Common myeloid progenitor, CD34-positive (primary cell): ENCODE results near the gene SQSTM1.

Source experiments
- CTCF ChIA-PET: fragments of 350-600 bp; sonication (Branson Sonifier 250); formaldehyde crosslinking; loops from one replicate; lab custom pipeline; 2021; ENCODE audit warnings: antibody characterized with exemption; lab: Charles Lee
- POLR2A ChIA-PET: fragments of 350-600 bp; sonication (Branson Sonifier 250); formaldehyde crosslinking; loops from one replicate; lab custom pipeline; 2021; ENCODE audit warnings: antibody characterized with exemption; lab: Charles Lee
- DNase-seq, 3 donors: peaks; one replicate each; pipeline versions ENCODE4 v3.0.0 to v3.0.0-alpha.2; 2013
- H3K27ac ChIP-seq, 2 experiments: 1 replicate in 1 of 2; 2 replicates in 1 of 2; pipeline ENCODE4 v1.7.0; 2013; ENCODE audit warnings: inconsistent platforms in 2 of 2, low read length in 2 of 2, mild to moderate bottlenecking in 2 of 2, low read depth in 1 of 2, moderate library complexity in 1 of 2; ENCODE audit not compliant: severe bottlenecking in 2 of 2, insufficient read depth in 1 of 2, poor library complexity in 1 of 2
- H3K27me3 ChIP-seq, 5 experiments: replicated peaks in 2 of 5; 1 replicate in 3 of 5; 2 replicates in 2 of 5; pipeline versions ENCODE4 v1.6.1 to v1.7.0; 2013; ENCODE audit warnings: low read length in 4 of 5, mild to moderate bottlenecking in 2 of 5, moderate library complexity in 2 of 5, inconsistent platforms in 1 of 5; ENCODE audit not compliant: insufficient read depth in 5 of 5, control insufficient read depth in 4 of 5
- H3K36me3 ChIP-seq, 4 experiments: 1 replicate in 2 of 4; 2 replicates in 2 of 4; pipeline versions ENCODE4 v1.6.1 to v1.7.0; 2013; ENCODE audit warnings: low read length in 3 of 4, control low read depth in 1 of 4, mild to moderate bottlenecking in 1 of 4; ENCODE audit not compliant: control insufficient read depth in 4 of 4, insufficient read depth in 4 of 4
- H3K4me1 ChIP-seq, 4 experiments: 1 replicate in 3 of 4; 2 replicates in 1 of 4; pipeline versions ENCODE4 v1.6.1 to v1.7.1; 2013; ENCODE audit warnings: low read length in 3 of 4, mild to moderate bottlenecking in 3 of 4, control low read depth in 1 of 4, inconsistent platforms in 1 of 4, moderate library complexity in 1 of 4; ENCODE audit not compliant: control insufficient read depth in 4 of 4, insufficient read depth in 4 of 4; ENCODE audit errors: control extremely low read depth in 1 of 4
- H3K4me3 ChIP-seq, 7 experiments: 1 replicate in 4 of 7; 2 replicates in 3 of 7; pipeline versions ENCODE4 v1.5.1 to v1.7.0; 2013; ENCODE audit warnings: mild to moderate bottlenecking in 7 of 7, low read length in 6 of 7, moderate library complexity in 6 of 7, inconsistent platforms in 2 of 7, low read depth in 2 of 7, control low read depth in 1 of 7; ENCODE audit not compliant: insufficient read depth in 4 of 7, control insufficient read depth in 1 of 7; ENCODE audit errors: extremely low read depth in 1 of 7
- H3K9me3 ChIP-seq, 5 experiments: 1 replicate in 4 of 5; 2 replicates in 1 of 5; pipeline versions ENCODE4 v1.6.1 to v1.7.1; 2013; ENCODE audit warnings: low read length in 4 of 5, mild to moderate bottlenecking in 2 of 5, inconsistent platforms in 1 of 5, low read depth in 1 of 5, moderate library complexity in 1 of 5; ENCODE audit not compliant: control insufficient read depth in 4 of 5, insufficient read depth in 2 of 5; ENCODE audit errors: control extremely low read depth in 1 of 5
- WGBS: methylation state at CpG from one replicate; pipeline ENCODE4 v1.1.5; 2013; ENCODE audit not compliant: insufficient coverage; 5-methylcytosine and 5-hydroxymethylcytosine counted together

The SQSTM1 gene

GRCh38 chr5:179817890-179818745 lies 2.6 kb upstream of the SQSTM1 start:
- Histone ChIP-seq H3K4me3 (peak overlapping the region in 5 of 7 experiments; percentile 23 to 96 (median 45)), H3K4me1 (peaks cover 0 to 56% (median 49%) of the 10 kb centered on the region in 4 experiments), H3K36me3 (peaks cover 0 to 29% (median 10%) of the 10 kb centered on the region in 4 experiments), H3K27me3 (no peaks in the 10 kb centered on the region), H3K27ac (peak overlapping the region; percentile 92 to 95), H3K9me3 (peaks cover 0 to 2% (median 0%) of the 10 kb centered on the region in 5 experiments)
- DNase-seq = peak in 1 of 3 donors; percentile 33
- ChIA-PET POLR2A (interaction anchor here (9.1 kb wide), 1 partner anchor 13 kb away, joined by 131 read pairs; the partner anchor contains the start of gene MGAT4B), CTCF (interaction anchor here (1.0 to 4.5 kb wide), 2 partner anchors 9 to 15 kb away, joined by 3 to 32 read pairs; no protein-coding TSS in a partner anchor)
- 96% methylated on average over 11 of the region's 14 CpGs for WGBS

DNA sequence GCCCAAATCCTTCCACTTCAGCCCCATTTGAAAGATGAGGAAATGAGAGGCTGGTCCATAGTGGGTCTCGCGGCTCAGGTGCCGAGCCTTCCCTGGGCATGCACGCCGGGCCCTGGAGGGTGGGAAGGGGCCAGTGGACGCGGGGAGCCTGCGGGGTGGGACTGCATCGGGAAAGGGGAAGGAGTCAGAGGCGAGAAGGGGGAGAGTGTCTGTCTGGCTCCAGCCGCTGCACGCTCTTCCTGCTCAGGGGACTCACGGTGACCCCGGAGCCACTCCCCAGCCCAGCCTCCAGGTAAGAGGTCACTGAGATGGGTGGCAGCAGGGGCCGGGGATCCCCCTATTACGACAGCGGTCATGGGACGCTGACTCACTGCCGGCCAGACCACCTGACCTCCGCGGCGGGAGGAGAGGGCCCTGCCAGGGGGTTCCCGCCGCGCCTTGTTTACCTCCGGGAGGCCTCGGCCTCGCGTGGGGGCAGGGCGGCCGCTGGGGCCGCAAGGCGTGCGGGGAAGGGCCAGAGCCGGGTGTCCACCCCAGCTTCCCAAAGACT lies 1.9 kb upstream of the SQSTM1 start:
- DNase-seq = peak; percentile 93 to 98 (median 98)
- peaks cover 0 to 58% (median 49%) of the 10 kb centered on the region in 4 experiments for H3K4me1 ChIP-seq

DNA sequence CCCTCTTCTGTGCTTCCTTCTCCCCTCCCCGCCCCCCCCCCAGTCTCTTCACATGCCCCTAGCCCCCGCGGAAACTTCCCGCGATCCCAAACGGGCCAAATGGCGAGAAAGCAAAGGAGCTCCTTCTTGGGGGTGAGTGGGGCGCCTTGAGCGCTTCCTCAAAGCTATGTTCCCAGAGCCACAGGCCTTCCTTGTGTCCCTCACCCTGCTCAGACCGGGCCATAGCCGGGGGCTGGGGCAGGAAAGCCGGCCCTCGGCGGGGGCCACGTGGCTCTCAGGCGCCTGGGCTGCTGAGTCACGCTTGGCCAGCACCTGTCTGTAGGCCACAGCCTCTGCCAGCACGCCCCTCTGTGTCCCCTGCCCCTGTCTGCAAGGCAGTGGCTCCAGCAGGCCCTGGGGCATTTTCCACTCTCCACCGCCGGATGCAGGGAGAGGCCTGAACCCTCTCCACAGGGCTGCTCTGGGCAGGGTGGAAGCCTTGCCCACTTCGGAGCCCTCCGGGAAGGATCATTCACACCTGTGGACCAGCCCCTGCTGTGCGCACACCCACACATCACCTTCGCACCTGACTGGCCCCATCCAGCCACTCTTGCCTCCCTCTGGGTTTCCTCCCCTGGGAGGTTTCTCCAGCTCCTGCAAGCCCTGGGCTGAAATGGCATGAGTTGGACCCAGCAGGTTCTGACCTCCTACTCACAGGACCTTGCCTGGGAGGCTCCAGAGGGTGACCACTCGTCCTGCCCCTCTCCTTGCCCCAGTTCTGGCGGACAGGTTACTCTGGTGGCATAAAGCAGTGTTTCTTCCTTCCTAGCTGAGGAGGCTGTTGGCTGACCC lies 1.2 kb upstream of the SQSTM1 start:
- H3K4me3 ChIP-seq = peak overlapping the region in 4 of 7 experiments; percentile 11 to 96 (median 92)
- peaks cover 0 to 29% (median 21%) of the 10 kb centered on the region in 4 experiments for H3K36me3 ChIP-seq
- DNase-seq = peak in 2 of 3 donors; percentile 79 to 85
- 23% methylated on average over 15 of the region's 26 CpGs for WGBS
- H3K27me3 ChIP-seq = no peaks in the 10 kb centered on the region
- CTCF ChIA-PET = interaction anchor here (1.0 to 4.5 kb wide), 7 partner anchors 8 to 25 kb away, joined by 3 to 32 read pairs (median 5); partner anchors contain the start of gene LTC4S
- H3K4me1 ChIP-seq = peaks cover 0 to 58% (median 49%) of the 10 kb centered on the region in 4 experiments
- H3K9me3 ChIP-seq = peaks cover 0 to 2% (median 0%) of the 10 kb centered on the region in 5 experiments
- POLR2A ChIA-PET = interaction anchor here (0.6 to 9.1 kb wide), 5 partner anchors 8 to 74 kb away, joined by 3 to 131 read pairs (median 6); partner anchors contain the start of genes LTC4S and MGAT4B
- peak overlapping the region; percentile 92 to 95 for H3K27ac ChIP-seq

More for the DNA sequence above, 1.9 kb upstream of the SQSTM1 start:
- H3K27me3 ChIP-seq = no peaks in the 10 kb centered on the region
- peak overlapping the region in 5 of 7 experiments; percentile 23 to 96 (median 45) for H3K4me3 ChIP-seq
- POLR2A ChIA-PET = interaction anchor here (0.7 to 9.1 kb wide), 3 partner anchors 9 to 25 kb away, joined by 3 to 131 read pairs (median 16); partner anchors contain the start of genes LTC4S and MGAT4B
- CTCF ChIA-PET = interaction anchor here (1.0 to 4.5 kb wide), 6 partner anchors 8 to 22 kb away, joined by 3 to 32 read pairs (median 4); no protein-coding TSS in a partner anchor
- H3K9me3 ChIP-seq = peaks cover 0 to 2% (median 0%) of the 10 kb centered on the region in 5 experiments
- 0% methylated on average over 30 of the region's 35 CpGs for WGBS
- H3K36me3 ChIP-seq = peaks cover 0 to 29% (median 14%) of the 10 kb centered on the region in 4 experiments
- peak overlapping the region; percentile 92 to 95 for H3K27ac ChIP-seq

DNA sequence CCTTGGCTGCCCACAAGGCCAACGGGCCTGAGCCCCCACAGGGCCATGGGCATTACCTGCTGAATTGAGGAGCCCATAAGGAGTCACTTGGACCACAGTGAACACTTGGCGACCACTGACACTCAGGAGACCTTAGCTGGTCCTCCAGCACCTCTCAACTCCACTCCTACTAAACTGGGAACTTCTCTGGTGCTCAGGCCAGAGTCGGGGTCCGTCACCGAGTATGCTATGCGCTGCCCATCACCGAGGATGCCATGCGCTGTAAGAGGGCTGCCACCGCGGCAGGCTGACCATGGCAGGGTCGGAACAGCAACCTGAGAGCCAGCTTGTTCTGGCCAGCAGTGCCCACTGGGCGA lies 600 bp upstream of the SQSTM1 start:
- Histone ChIP-seq H3K4me3 (peak overlapping the region in 6 of 7 experiments; percentile 23 to 96 (median 88)), H3K27ac (peak overlapping the region; percentile 92 to 95), H3K36me3 (peaks cover 5 to 33% (median 26%) of the 10 kb centered on the region in 4 experiments), H3K9me3 (peaks cover 0 to 2% (median 0%) of the 10 kb centered on the region in 5 experiments), H3K4me1 (peaks cover 0 to 58% (median 49%) of the 10 kb centered on the region in 4 experiments), H3K27me3 (no peaks in the 10 kb centered on the region)
- no peak for DNase-seq
- ChIA-PET CTCF (interaction anchor here (1.2 to 4.5 kb wide), 7 partner anchors 9 to 56 kb away, joined by 3 to 32 read pairs (median 6); partner anchors contain the start of gene LTC4S), POLR2A (interaction anchor here (0.6 to 9.1 kb wide), 5 partner anchors 9 to 74 kb away, joined by 3 to 131 read pairs (median 6); partner anchors contain the start of genes LTC4S and MGAT4B)
- 54% methylated on average over 12 of the region's 12 CpGs for WGBS

GRCh38 chr5:179821298-179822058 lies 773 bp downstream of the SQSTM1 start:
- Histone ChIP-seq H3K27me3 (no peaks in the 10 kb centered on the region), H3K36me3 (peaks cover 13 to 42% (median 34%) of the 10 kb centered on the region in 4 experiments), H3K4me1 (peaks cover 0 to 56% (median 48%) of the 10 kb centered on the region in 4 experiments), H3K4me3 (peak overlapping the region; percentile 82 to 96 (median 89)), H3K27ac (peak overlapping the region; percentile 92 to 95), H3K9me3 (no peaks in the 10 kb centered on the region)
- ChIA-PET POLR2A (interaction anchor here (0.6 to 9.1 kb wide), 6 partner anchors 11 to 654 kb away, joined by 3 to 131 read pairs (median 6); partner anchors contain the start of genes MAML1 and MGAT4B), CTCF (interaction anchor here (1.3 to 14.0 kb wide), 4 partner anchors 11 to 57 kb away, joined by 3 to 124 read pairs (median 6); no protein-coding TSS in a partner anchor)
- peak; percentile 90 to 95 (median 94) for DNase-seq
- 0% methylated on average over 40 of the region's 54 CpGs for WGBS
